IMR-90 (cell line): Measurements from ENCODE around the gene FBXW11. TPM values are rescaled to one million over a fixed set of nuclear protein-coding genes. Genes with fewer than 3 reads are reported as not detected.

Experiments
- ATAC-seq: fragments of 200-7000 bp; cut with Tn5 transposase; 2 replicates; pipeline ENCODE4 v1.9.1; 2020; ENCODE audit warnings: low read depth, mild to moderate bottlenecking, moderate library complexity
- BruUV-seq: library from RNA; stranded (reverse); fragments of 400-500 nt; replicated peaks from 2 replicates; lab custom pipeline; 2021; lab: Mats Ljungman, UMichigan
- CTCF ChIA-PET: fragments of 300-600 bp; formaldehyde crosslinking; extraction: SDS; loops from one replicate; lab custom pipeline; 2021; ENCODE audit warnings: antibody characterized with exemption; lab: Yijun Ruan, JAX
- POLR2A ChIA-PET: fragments of 300-600 bp; sonication (Branson Sonifier 250); formaldehyde crosslinking; loops from one replicate; lab custom pipeline; 2022; ENCODE audit warnings: antibody characterized with exemption; ENCODE audit not compliant: unreplicated experiment; lab: Charles Lee
- DNase-seq: peaks from one replicate; pipeline ENCODE4 v3.0.0; 2013
- H2AFZ ChIP-seq: replicated peaks from 2 replicates; pipeline ENCODE3; 2013; ENCODE audit warnings: low read length, mild to moderate bottlenecking; ENCODE audit not compliant: poor library complexity
- H2AK5ac ChIP-seq: 2 replicates; pipeline ENCODE4 v1.6.1; 2013; ENCODE audit warnings: low read depth, low read length, inconsistent platforms
- H2AK9ac ChIP-seq: replicated peaks from 2 replicates; pipeline ENCODE3; 2013; ENCODE audit warnings: mild to moderate bottlenecking, low read depth, low read length, moderate library complexity; ENCODE audit not compliant: poor library complexity
- H2BK120ac ChIP-seq: 2 replicates; pipeline ENCODE4 v1.6.1; 2013; ENCODE audit warnings: low read depth, low read length, inconsistent platforms
- H2BK15ac ChIP-seq: 3 replicates; pipeline ENCODE4 v1.6.1; 2013; ENCODE audit warnings: low read depth, low read length, inconsistent platforms
- H2BK20ac ChIP-seq: 2 replicates; pipeline ENCODE4 v1.6.1; 2013; ENCODE audit warnings: low read depth, mild to moderate bottlenecking, inconsistent platforms, low read length, moderate library complexity
- H2BK5ac ChIP-seq: 2 replicates; pipeline ENCODE4 v1.6.1; 2013; ENCODE audit warnings: mild to moderate bottlenecking, low read depth, low read length, inconsistent platforms; ENCODE audit not compliant: poor library complexity, severe bottlenecking
- H3K14ac ChIP-seq: replicated peaks from 2 replicates; pipeline ENCODE4 v1.6.1; 2013; ENCODE audit warnings: low read depth, low read length, inconsistent platforms
- H3K18ac ChIP-seq: 2 replicates; pipeline ENCODE4 v1.6.1; 2013; ENCODE audit warnings: low read depth, low read length, control low read depth
- H3K23ac ChIP-seq: 2 replicates; pipeline ENCODE4 v1.6.1; 2013; ENCODE audit warnings: low read depth, low read length, inconsistent platforms
- H3K27ac ChIP-seq: 2 replicates; pipeline ENCODE4 v1.5.1; 2013; ENCODE audit warnings: mild to moderate bottlenecking, control low read depth, low read length; ENCODE audit not compliant: insufficient read depth
- H3K27me3 ChIP-seq: 2 replicates; pipeline ENCODE4 v1.6.1; 2013; ENCODE audit warnings: low read length; ENCODE audit not compliant: control insufficient read depth, insufficient read depth
- H3K36me3 ChIP-seq: 2 replicates; pipeline ENCODE4 v1.6.1; 2013; ENCODE audit warnings: low read length, mixed read lengths; ENCODE audit not compliant: control insufficient read depth, insufficient read depth
- H3K4ac ChIP-seq: 2 replicates; pipeline ENCODE4 v1.6.1; 2013; ENCODE audit warnings: low read depth, low read length, inconsistent platforms
- H3K4me1 ChIP-seq: 2 replicates; pipeline ENCODE4 v1.6.1; 2013; ENCODE audit warnings: low read length, mixed read lengths; ENCODE audit not compliant: control insufficient read depth, insufficient read depth
- H3K4me2 ChIP-seq: 2 replicates; pipeline ENCODE4 v1.6.1; 2013; ENCODE audit warnings: low read depth, mild to moderate bottlenecking, control low read depth, low read length, moderate library complexity
- H3K4me3 ChIP-seq: 2 replicates; pipeline ENCODE4 v1.5.1; 2013; ENCODE audit warnings: low read depth, mild to moderate bottlenecking, control low read depth, low read length, moderate library complexity; ENCODE audit not compliant: insufficient read depth
- H3K56ac ChIP-seq: 2 replicates; pipeline ENCODE4 v1.6.1; 2013; ENCODE audit warnings: low read length, inconsistent platforms; ENCODE audit not compliant: insufficient read depth; ENCODE audit errors: extremely low read depth
- H3K79me1 ChIP-seq, 2 experiments: 2 replicates each; pipeline ENCODE4 v1.6.1; 2013; ENCODE audit warnings: low read length in 2 of 2, inconsistent platforms in 1 of 2, low read depth in 1 of 2
- H3K9ac ChIP-seq: 2 replicates; pipeline ENCODE4 v1.6.1; 2013; ENCODE audit warnings: low read depth, low read length, control low read depth
- H3K9me1 ChIP-seq: 2 replicates; pipeline ENCODE4 v1.6.1; 2013; ENCODE audit warnings: low read length, inconsistent platforms; ENCODE audit not compliant: insufficient read depth
- H3K9me3 ChIP-seq: 2 replicates; pipeline ENCODE4 v1.6.1; 2013; ENCODE audit warnings: low read length; ENCODE audit not compliant: control insufficient read depth, insufficient read depth
- H4K20me1 ChIP-seq: 2 replicates; pipeline ENCODE4 v1.6.1; 2013; ENCODE audit warnings: low read length, inconsistent platforms; ENCODE audit not compliant: insufficient read depth
- H4K5ac ChIP-seq: 2 replicates; pipeline ENCODE4 v1.6.1; 2013; ENCODE audit warnings: mild to moderate bottlenecking, low read depth, low read length, control low read depth
- H4K8ac ChIP-seq, 2 experiments: 2 replicates each; pipeline ENCODE4 v1.6.1; 2013; ENCODE audit warnings: low read depth in 2 of 2, low read length in 2 of 2, control low read depth in 1 of 2, inconsistent platforms in 1 of 2
- H4K91ac ChIP-seq: 2 replicates; pipeline ENCODE4 v1.6.1; 2013; ENCODE audit warnings: low read depth, low read length, inconsistent platforms; ENCODE audit not compliant: insufficient read depth
- BHLHE40 ChIP-seq: fragments of 150-350 bp; IDR thresholded peaks from 2 replicates; pipeline ENCODE4 v1.6.1; 2016; ENCODE audit warnings: mild to moderate bottlenecking, low read depth, low read length
- CEBPB ChIP-seq: IDR thresholded peaks from 2 replicates; pipeline ENCODE4 v1.6.1; 2012; ENCODE audit warnings: low read depth, low read length, improper control_type of control experiment
- CTCF ChIP-seq: conservative IDR thresholded peaks from 2 replicates; pipeline ENCODE4 v1.5.1; 2012; ENCODE audit warnings: mild to moderate bottlenecking, low read depth, low read length, improper control_type of control experiment
- MAZ ChIP-seq: IDR thresholded peaks from 2 replicates; pipeline ENCODE4 v1.6.1; 2012; ENCODE audit warnings: low read depth, mild to moderate bottlenecking, low read length, improper control_type of control experiment, moderate library complexity, borderline replicate concordance
- NFE2L2 ChIP-seq: fragments of 150-350 bp; IDR thresholded peaks from 2 replicates; pipeline ENCODE4 v1.6.1; 2016; ENCODE audit warnings: low read depth, mild to moderate bottlenecking, low read length
- POLR2A ChIP-seq: IDR thresholded peaks from 2 replicates; pipeline ENCODE4 v1.6.1; 2012; ENCODE audit warnings: mild to moderate bottlenecking, low read depth, low read length
- RAD21 ChIP-seq: IDR thresholded peaks from 2 replicates; pipeline ENCODE4 v1.6.1; 2012; ENCODE audit warnings: low read length, improper control_type of control experiment
- RFX5 ChIP-seq: IDR thresholded peaks from 2 replicates; pipeline ENCODE4 v1.8.0; 2012; ENCODE audit warnings: low read depth, mild to moderate bottlenecking, low read length, moderate library complexity
- SMC3 ChIP-seq: fragments of 150-350 bp; IDR thresholded peaks from 2 replicates; pipeline ENCODE4 v1.6.1; 2016; ENCODE audit warnings: low read depth, mild to moderate bottlenecking, antibody characterized with exemption, low read length, moderate library complexity
- USF2 ChIP-seq: fragments of 150-350 bp; IDR thresholded peaks from 2 replicates; pipeline ENCODE4 v1.6.1; 2017; ENCODE audit warnings: mild to moderate bottlenecking, antibody characterized with exemption, low read length, low read depth
- WGBS, 2 experiments: methylation state at CpG; one replicate each; pipeline versions ENCODE4 v1.1.5 to v1.1.7; 2013; ENCODE audit warnings: missing lambda C conversion rate in 2 of 2; ENCODE audit not compliant: insufficient read length in 1 of 2; ENCODE audit errors: extremely low coverage in 2 of 2; 5-methylcytosine and 5-hydroxymethylcytosine counted together
- dilution Hi-C: fragments of 300-500 bp; cut with HindIII; formaldehyde crosslinking; loops from one replicate; pipeline ENCODE4 v1.14.3; 2018; ENCODE audit warnings: low sequenced_read_pairs; ENCODE audit not compliant: unreplicated experiment
- in situ Hi-C: fragments of 300-500 bp; cut with MboI; formaldehyde crosslinking; loops from 3 replicates; pipeline ENCODE4 v1.14.3; 2019; ENCODE audit warnings: low sequenced_read_pairs, inconsistent platforms, mixed read lengths
- intact Hi-C: fragments of 100-400 bp; cut with micrococcal nuclease; formaldehyde crosslinking; loops from 2 replicates; pipeline ENCODE4 v1.10.0; 2022
- polyA plus RNA-seq, 3 experiments: library from polyadenylated mRNA; depleted of rRNA; stranded (reverse); fragments of >200 nt; gene quantifications; 2 replicates each; pipeline ENCODE4 v1.2.3, GENCODE V29; 2012; ENCODE audit warnings: low replicate concordance in 1 of 3
- total RNA-seq: library from RNA; depleted of rRNA; stranded (reverse); fragments of >200 nt; gene quantifications from 2 replicates; pipeline ENCODE4 v1.2.3, GENCODE V29; 2012

The FBXW11 gene
- total and polyA plus RNA-seq, 2 of the 4 experiments (the other 2 are of a cell fraction) = 34.3 to 97.1 TPM

- Histone ChIP-seq H4K8ac (no peak overlapping the region), H3K23ac (no peak overlapping the region), H3K79me1 (peaks cover 0 to 6% of the 10 kb centered on the region in 2 experiments; a peak in 2 of 4 replicates), H2AFZ (no peak overlapping the region), H3K4me1 (no peaks in the 10 kb centered on the region; the same call in 1 of the 2 replicates), H3K9ac (no peak overlapping the region), H3K56ac (no peak overlapping the region), H3K9me3 (no peaks in the 10 kb centered on the region), H3K4me2 (no peak overlapping the region), H3K18ac (no peak overlapping the region), H4K5ac (no peak overlapping the region), H2BK20ac (no peak overlapping the region), H2BK5ac (no peak overlapping the region), H3K36me3 (no peaks in the 10 kb centered on the region; the same call in 1 of the 2 replicates), H4K20me1 (no peaks in the 10 kb centered on the region), H2AK9ac (no peak overlapping the region), H3K4me3 (no peak overlapping the region), H3K9me1 (peaks cover 10% of the 10 kb centered on the region; the same call in 1 of the 2 replicates), H3K4ac (no peak overlapping the region; the same call in 1 of the 2 replicates), H3K27me3 (no peaks in the 10 kb centered on the region), H4K91ac (no peak overlapping the region), H3K27ac (no peak overlapping the region), H3K14ac (no peak overlapping the region), H2AK5ac (no peak overlapping the region), H2BK120ac (no peak overlapping the region), H2BK15ac (no peak overlapping the region)
- no TSS peak for BruUV-seq
- DNase-seq (peak; percentile 32), ATAC-seq (peak; percentile 24; the same call in 1 of the 2 replicates)
- POLR2A ChIA-PET = no interaction called here
- no peak for TF ChIP-seq NFE2L2
- no peak for TF ChIP-seq CEBPB
- no peak for TF ChIP-seq BHLHE40
- TF ChIP-seq POLR2A = no peak
- TF ChIP-seq USF2 = no peak
- TF ChIP-seq SMC3 = no peak
- TF ChIP-seq MAZ = no peak
- no peak for TF ChIP-seq RFX5
- TF ChIP-seq CTCF = no peak
- no peak for TF ChIP-seq RAD21
- 71% methylated on average over 6 of the region's 17 CpGs; no CpG with 5 or more reads in 1 of the 2 experiments for WGBS, 2 experiments
- CTCF ChIA-PET = no interaction called here
- in situ Hi-C loops (loop anchor here (25.0 kb wide), 1 partner anchor 419 kb away; no protein-coding TSS in a partner anchor), intact Hi-C loops (no loop called here), dilution Hi-C loops (no loop called here)
These were observed 150.4 kb downstream of the FBXW11 start for GRCh38 chr5:171855798-171856763.
